OCI-LY7 (cell line): ENCODE results near the gene FRMD7.

Experiments used
- EZH2phosphoT487 ChIP-seq: fragments of 200-600 bp; sonication (generic); IDR thresholded peaks from 2 replicates; pipeline ENCODE4 v1.6.1; 2018; ENCODE audit warnings: low read depth, borderline replicate concordance, mild to moderate bottlenecking, mixed run types, antibody characterized with exemption, low read length, moderate library complexity, mixed read lengths
- TF ChIP-seq, protein P1 (sequence below): fragments of 200-600 bp; sonication (generic); conservative IDR thresholded peaks from 2 replicates; pipeline ENCODE4 v1.5.1; 2014; ENCODE audit warnings: mild to moderate bottlenecking, antibody characterized with exemption, low read length, moderate library complexity, mixed read lengths

DNA sequence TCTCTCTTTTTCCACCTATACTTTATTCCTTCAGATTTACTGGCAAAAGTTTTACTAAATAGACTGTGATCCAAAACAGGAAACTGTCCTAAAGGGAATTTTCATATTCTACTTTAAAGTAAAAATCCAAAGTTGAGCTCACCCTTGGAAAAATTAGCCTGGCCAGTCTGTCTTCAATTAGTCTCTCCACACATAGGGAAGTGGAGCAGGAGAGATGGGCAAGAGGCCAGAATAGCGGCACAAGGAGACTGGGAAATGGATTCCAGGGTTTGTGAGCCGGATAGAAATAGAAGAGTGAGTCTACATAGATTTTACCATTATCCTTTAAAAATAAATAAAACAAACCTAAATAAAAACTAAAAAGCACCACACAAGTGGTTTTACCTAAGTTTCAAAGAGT lies 16.2 kb upstream of the FRMD7 start:
- TF ChIP-seq, protein P1, sequence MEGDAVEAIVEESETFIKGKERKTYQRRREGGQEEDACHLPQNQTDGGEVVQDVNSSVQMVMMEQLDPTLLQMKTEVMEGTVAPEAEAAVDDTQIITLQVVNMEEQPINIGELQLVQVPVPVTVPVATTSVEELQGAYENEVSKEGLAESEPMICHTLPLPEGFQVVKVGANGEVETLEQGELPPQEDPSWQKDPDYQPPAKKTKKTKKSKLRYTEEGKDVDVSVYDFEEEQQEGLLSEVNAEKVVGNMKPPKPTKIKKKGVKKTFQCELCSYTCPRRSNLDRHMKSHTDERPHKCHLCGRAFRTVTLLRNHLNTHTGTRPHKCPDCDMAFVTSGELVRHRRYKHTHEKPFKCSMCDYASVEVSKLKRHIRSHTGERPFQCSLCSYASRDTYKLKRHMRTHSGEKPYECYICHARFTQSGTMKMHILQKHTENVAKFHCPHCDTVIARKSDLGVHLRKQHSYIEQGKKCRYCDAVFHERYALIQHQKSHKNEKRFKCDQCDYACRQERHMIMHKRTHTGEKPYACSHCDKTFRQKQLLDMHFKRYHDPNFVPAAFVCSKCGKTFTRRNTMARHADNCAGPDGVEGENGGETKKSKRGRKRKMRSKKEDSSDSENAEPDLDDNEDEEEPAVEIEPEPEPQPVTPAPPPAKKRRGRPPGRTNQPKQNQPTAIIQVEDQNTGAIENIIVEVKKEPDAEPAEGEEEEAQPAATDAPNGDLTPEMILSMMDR, result no peak
- TF ChIP-seq EZH2phosphoT487, result no peak
